PC-9 (cell line): ENCODE measurements around the gene SPATC1L.

Source experiments
- CTCF ChIP-seq: fragments of 200-600 bp; sonication (generic); conservative IDR thresholded peaks from 2 replicates; pipeline ENCODE4 v1.6.1; 2017; ENCODE audit warnings: mixed run types, antibody characterized with exemption, mild to moderate bottlenecking, moderate library complexity
- EZH2 ChIP-seq: fragments of 200-600 bp; sonication (generic); IDR thresholded peaks from 2 replicates; pipeline ENCODE4 v1.8.0; 2017; ENCODE audit warnings: antibody characterized with exemption, low read depth

GRCh38 chr21:46141767-46142581, 42.3 kb downstream of the SPATC1L start:
- TF ChIP-seq CTCF (no peak), EZH2 (no peak)
